ENCODE results near the gene C16orf74.

- TF ChIP-seq CTCF (IDR thresholded peaks at IDR 0.05) (no peak), POLR2A (IDR thresholded peaks at IDR 0.05) (no peak)
Observed at GRCh38 chr16:85706449-85707034, 44.4 kb downstream of the C16orf74 start.

Data from Peyer's patch (tissue), 4 donors.